Measurements from ENCODE around the gene P2RX4.

- TF ChIP-seq CTCF (IDR thresholded peaks at IDR 0.05; ENCODE audit: insufficient read depth, low read length, poor library complexity, severe bottlenecking) (no peak), EZH2phosphoT487 (conservative IDR thresholded peaks at IDR 0.05; ENCODE audit: low read length) (no peak)
Measured at GRCh38 chr12:121260091-121260490, 50.2 kb downstream of the P2RX4 start.
